HepG2 (cell line): Measurements from ENCODE around the gene AUP1. TPM values are rescaled to one million over a fixed set of nuclear protein-coding genes. Genes with fewer than 3 reads are reported as not detected.

Source experiments
- ASH2L ChIP-seq: fragments of 300-600, 200-600 bp; sonication (generic); IDR thresholded peaks from 2 replicates; pipeline ENCODE4 v1.7.0; 2017; ENCODE audit warnings: low read depth, mild to moderate bottlenecking, moderate library complexity, mixed read lengths, low read length; ENCODE audit not compliant: insufficient read length
- ATF1 ChIP-seq: IDR thresholded peaks from 2 replicates; pipeline ENCODE4 v1.6.1; 2016; ENCODE audit warnings: mild to moderate bottlenecking, control low read depth
- ATF7 ChIP-seq, 2 experiments: fragments of 450-650 bp in 1 of 2; sonication (generic) in 1 of 2; formaldehyde crosslinking in 1 of 2; IDR thresholded peaks; 2 replicates each; pipeline versions ENCODE4 v1.4.0 to v1.6.1; 2016 to 2020; ENCODE audit warnings: antibody characterized with exemption in 1 of 2, mild to moderate bottlenecking in 1 of 2, missing genetic modification reagents in 1 of 2
- CEBPG ChIP-seq: IDR thresholded peaks from 2 replicates; pipeline ENCODE4 v1.6.1; 2016
- FOXA1 ChIP-seq, 2 experiments: fragments of 450-650 bp in 1 of 2; sonication (generic) in 1 of 2; formaldehyde crosslinking in 1 of 2; IDR thresholded peaks; 2 replicates each; pipeline versions ENCODE4 v1.4.0 to v1.6.1; 2016 to 2020; ENCODE audit warnings: missing genetic modification reagents in 1 of 2
- HOXA3 ChIP-seq: sonication (generic); formaldehyde crosslinking; IDR thresholded peaks from 2 replicates; pipeline ENCODE4 v1.5.0; 2020; ENCODE audit warnings: missing genetic modification reagents
- KDM5B ChIP-seq: sonication (generic); formaldehyde crosslinking; IDR thresholded peaks from 2 replicates; pipeline ENCODE4 v1.4.0; 2020; ENCODE audit warnings: missing genetic modification reagents, mild to moderate bottlenecking, borderline replicate concordance
- MAFF ChIP-seq: IDR thresholded peaks from 2 replicates; pipeline ENCODE4 v1.6.1; 2011; ENCODE audit warnings: low read depth, low read length, improper control_type of control experiment
- MAZ ChIP-seq, 2 experiments: sonication (generic) in 1 of 2; formaldehyde crosslinking in 1 of 2; IDR thresholded peaks; 2 replicates each; pipeline versions ENCODE4 v1.5.0 to v1.6.1; 2012 to 2020; ENCODE audit warnings: low read depth in 2 of 2, mild to moderate bottlenecking in 2 of 2, borderline replicate concordance in 1 of 2, improper control_type of control experiment in 1 of 2, low read length in 1 of 2, missing genetic modification reagents in 1 of 2, moderate library complexity in 1 of 2
- MXD1 ChIP-seq: sonication (generic); formaldehyde crosslinking; IDR thresholded peaks from 2 replicates; pipeline ENCODE4 v1.4.0; 2020; ENCODE audit warnings: mild to moderate bottlenecking, missing genetic modification reagents
- PITX1 ChIP-seq: sonication (generic); formaldehyde crosslinking; IDR thresholded peaks from 2 replicates; pipeline ENCODE4 v1.5.1; 2020; ENCODE audit warnings: mild to moderate bottlenecking, missing genetic modification reagents
- SMARCC2 ChIP-seq: fragments of 450-650 bp; IDR thresholded peaks from 2 replicates; pipeline ENCODE4 v1.6.1; 2017; ENCODE audit warnings: antibody characterized with exemption, mild to moderate bottlenecking
- ZNF430 ChIP-seq: sonication (generic); formaldehyde crosslinking; IDR thresholded peaks from 2 replicates; pipeline ENCODE4 v1.9.0; 2021; ENCODE audit warnings: mild to moderate bottlenecking, missing genetic modification reagents
- ZNF615 ChIP-seq: sonication (generic); formaldehyde crosslinking; IDR thresholded peaks from 2 replicates; pipeline ENCODE4 v1.5.0; 2020; ENCODE audit warnings: mild to moderate bottlenecking, missing genetic modification reagents, borderline replicate concordance
- ZNF710 ChIP-seq: sonication (generic); formaldehyde crosslinking; IDR thresholded peaks from 2 replicates; pipeline ENCODE4 v1.5.0; 2020; ENCODE audit warnings: mild to moderate bottlenecking, missing genetic modification reagents, borderline replicate concordance
- ZNF776 ChIP-seq: sonication (generic); formaldehyde crosslinking; IDR thresholded peaks from 2 replicates; pipeline ENCODE4 v1.4.0; 2020; ENCODE audit warnings: mild to moderate bottlenecking, missing genetic modification reagents
- polyA plus RNA-seq, 8 experiments: library from polyadenylated mRNA; depleted of rRNA in 3 of 8; stranded (reverse) in 7 of 8; unstranded in 1 of 8; fragments of >200 nt; fragmentation: Illumina TruSeq in 4 of 8; extraction: Trizol in 4 of 8; gene quantifications; 2 replicates each; pipeline versions ENCODE4 v1.2.1 to v1.2.3, GENCODE V29; 2011 to 2016; ENCODE audit warnings: low read depth in 4 of 8, missing spikeins in 1 of 8, mixed read lengths in 1 of 8; ENCODE audit not compliant: insufficient read depth in 1 of 8
- total RNA-seq, 5 experiments: library from RNA; depleted of rRNA; stranded (reverse); fragments of >200 nt; fragmentation: Illumina TruSeq; extraction: Trizol; gene quantifications; 2 replicates each; pipeline ENCODE4 v1.2.3, GENCODE V29; 2016; ENCODE audit warnings: low read depth in 1 of 5
- TF ChIP-seq, protein P1 (sequence below): sonication (generic); formaldehyde crosslinking; IDR thresholded peaks from 2 replicates; pipeline ENCODE4 v1.4.0; 2020; ENCODE audit warnings: missing genetic modification reagents
- TF ChIP-seq, protein P2 (sequence below): sonication (generic); formaldehyde crosslinking; IDR thresholded peaks from 2 replicates; pipeline ENCODE4 v1.4.0; 2020; ENCODE audit warnings: missing genetic modification reagents, borderline replicate concordance

Gene AUP1
- total and polyA plus RNA-seq, 2 of the 13 experiments (the other 11 are each of a cell fraction or from before 2014, with no cell fraction given), result 174 to 267 TPM

GRCh38 chr2:74553892-74554819, 24.6 kb upstream of the AUP1 start, which contains the start of the genes DOK1 and LOXL3 (continued):
- TF ChIP-seq SMARCC2 (no peak), ZNF430 (0 out of 2 replicates have a peak, but pooled peaks have one; percentile 29), ASH2L (peak; percentile 54), ZNF710 (CRISPR knock-in tag) (0 out of 2 replicates have a peak, but pooled peaks have one; percentile 24), HOXA3 (peak; percentile 99), ATF7 (IDR thresholded peaks at IDR 0.05) (peak; percentile 97), ATF7 (CRISPR knock-in tag; IDR thresholded peaks at IDR 0.05) (peak; percentile 93), PITX1 (CRISPR knock-in tag) (0 out of 2 replicates have a peak, but pooled peaks have one; percentile 19), FOXA1 (IDR thresholded peaks at IDR 0.05) (no peak), FOXA1 (CRISPR knock-in tag; IDR thresholded peaks at IDR 0.05) (peak; percentile 26; the same call in 1 of the 2 replicates), MAFF (peak; percentile 99), KDM5B (CRISPR knock-in tag) (peak; percentile 52; the same call in 1 of the 2 replicates), MXD1 (CRISPR knock-in tag) (peak; percentile 39; the same call in 1 of the 2 replicates), ZNF776 (peak; percentile 75; the same call in 1 of the 2 replicates), CEBPG (peak; percentile 4; the same call in 1 of the 2 replicates), MAZ (IDR thresholded peaks at IDR 0.05; ENCODE audit: borderline replicate concordance, low read depth, low read length) (0 out of 2 replicates have a peak, but pooled peaks have one; percentile 18), MAZ (CRISPR knock-in tag; IDR thresholded peaks at IDR 0.05; ENCODE audit: low read depth) (no peak), ZNF615 (CRISPR knock-in tag) (peak; percentile 84; the same call in 1 of the 2 replicates), ATF1 (peak; percentile 89)
- TF ChIP-seq, protein P1, sequence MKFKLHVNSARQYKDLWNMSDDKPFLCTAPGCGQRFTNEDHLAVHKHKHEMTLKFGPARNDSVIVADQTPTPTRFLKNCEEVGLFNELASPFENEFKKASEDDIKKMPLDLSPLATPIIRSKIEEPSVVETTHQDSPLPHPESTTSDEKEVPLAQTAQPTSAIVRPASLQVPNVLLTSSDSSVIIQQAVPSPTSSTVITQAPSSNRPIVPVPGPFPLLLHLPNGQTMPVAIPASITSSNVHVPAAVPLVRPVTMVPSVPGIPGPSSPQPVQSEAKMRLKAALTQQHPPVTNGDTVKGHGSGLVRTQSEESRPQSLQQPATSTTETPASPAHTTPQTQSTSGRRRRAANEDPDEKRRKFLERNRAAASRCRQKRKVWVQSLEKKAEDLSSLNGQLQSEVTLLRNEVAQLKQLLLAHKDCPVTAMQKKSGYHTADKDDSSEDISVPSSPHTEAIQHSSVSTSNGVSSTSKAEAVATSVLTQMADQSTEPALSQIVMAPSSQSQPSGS (CRISPR knock-in tag), result peak; percentile 86
- TF ChIP-seq, protein P2, sequence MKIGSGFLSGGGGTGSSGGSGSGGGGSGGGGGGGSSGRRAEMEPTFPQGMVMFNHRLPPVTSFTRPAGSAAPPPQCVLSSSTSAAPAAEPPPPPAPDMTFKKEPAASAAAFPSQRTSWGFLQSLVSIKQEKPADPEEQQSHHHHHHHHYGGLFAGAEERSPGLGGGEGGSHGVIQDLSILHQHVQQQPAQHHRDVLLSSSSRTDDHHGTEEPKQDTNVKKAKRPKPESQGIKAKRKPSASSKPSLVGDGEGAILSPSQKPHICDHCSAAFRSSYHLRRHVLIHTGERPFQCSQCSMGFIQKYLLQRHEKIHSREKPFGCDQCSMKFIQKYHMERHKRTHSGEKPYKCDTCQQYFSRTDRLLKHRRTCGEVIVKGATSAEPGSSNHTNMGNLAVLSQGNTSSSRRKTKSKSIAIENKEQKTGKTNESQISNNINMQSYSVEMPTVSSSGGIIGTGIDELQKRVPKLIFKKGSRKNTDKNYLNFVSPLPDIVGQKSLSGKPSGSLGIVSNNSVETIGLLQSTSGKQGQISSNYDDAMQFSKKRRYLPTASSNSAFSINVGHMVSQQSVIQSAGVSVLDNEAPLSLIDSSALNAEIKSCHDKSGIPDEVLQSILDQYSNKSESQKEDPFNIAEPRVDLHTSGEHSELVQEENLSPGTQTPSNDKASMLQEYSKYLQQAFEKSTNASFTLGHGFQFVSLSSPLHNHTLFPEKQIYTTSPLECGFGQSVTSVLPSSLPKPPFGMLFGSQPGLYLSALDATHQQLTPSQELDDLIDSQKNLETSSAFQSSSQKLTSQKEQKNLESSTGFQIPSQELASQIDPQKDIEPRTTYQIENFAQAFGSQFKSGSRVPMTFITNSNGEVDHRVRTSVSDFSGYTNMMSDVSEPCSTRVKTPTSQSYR (CRISPR knock-in tag), result peak; percentile 77
